C4-2B (cell line): ENCODE measurements around the gene BTRC.

ENCODE experiments used
- ZFX ChIP-seq: fragments of 450-650 bp; IDR thresholded peaks from 2 replicates; pipeline ENCODE4 v1.6.1; 2017
- TF ChIP-seq, protein P1 (sequence below): fragments of 450-650 bp; conservative IDR thresholded peaks from 2 replicates; pipeline ENCODE4 v1.5.1; 2017; ENCODE audit warnings: mild to moderate bottlenecking

DNA sequence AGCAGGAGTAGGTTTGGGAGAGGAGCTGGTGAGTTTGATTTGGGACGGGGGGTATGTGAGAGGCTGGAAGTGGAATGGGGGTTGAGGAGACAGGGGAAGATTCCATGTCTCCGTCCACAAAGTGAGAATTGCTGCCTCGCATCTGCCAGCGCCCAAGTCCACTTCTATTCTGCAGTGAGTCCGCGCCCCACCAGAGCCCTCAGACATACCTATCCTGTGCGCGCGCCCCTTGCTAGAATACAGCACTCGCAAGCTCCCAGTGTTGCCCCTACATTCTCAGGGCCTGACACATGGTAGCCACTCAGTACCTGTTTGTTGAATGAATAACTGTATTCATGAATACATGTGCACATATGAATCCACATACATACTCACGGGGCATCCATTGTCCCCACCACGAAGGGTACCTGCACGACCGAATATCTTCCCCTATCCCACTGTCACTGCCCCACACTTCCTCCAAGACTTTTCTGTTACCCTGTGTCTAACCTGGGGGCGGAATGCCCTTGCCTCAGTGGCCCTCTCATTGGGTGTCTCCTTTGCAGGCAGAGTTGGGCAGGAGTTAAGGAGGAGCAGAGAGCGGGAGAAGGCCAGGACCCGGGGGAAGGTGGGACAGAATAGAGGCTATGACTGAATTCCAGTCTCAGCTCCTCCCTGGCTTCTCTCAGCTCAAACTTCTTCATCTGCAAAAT is 214.2 kb downstream of the BTRC start:
- TF ChIP-seq, protein P1, sequence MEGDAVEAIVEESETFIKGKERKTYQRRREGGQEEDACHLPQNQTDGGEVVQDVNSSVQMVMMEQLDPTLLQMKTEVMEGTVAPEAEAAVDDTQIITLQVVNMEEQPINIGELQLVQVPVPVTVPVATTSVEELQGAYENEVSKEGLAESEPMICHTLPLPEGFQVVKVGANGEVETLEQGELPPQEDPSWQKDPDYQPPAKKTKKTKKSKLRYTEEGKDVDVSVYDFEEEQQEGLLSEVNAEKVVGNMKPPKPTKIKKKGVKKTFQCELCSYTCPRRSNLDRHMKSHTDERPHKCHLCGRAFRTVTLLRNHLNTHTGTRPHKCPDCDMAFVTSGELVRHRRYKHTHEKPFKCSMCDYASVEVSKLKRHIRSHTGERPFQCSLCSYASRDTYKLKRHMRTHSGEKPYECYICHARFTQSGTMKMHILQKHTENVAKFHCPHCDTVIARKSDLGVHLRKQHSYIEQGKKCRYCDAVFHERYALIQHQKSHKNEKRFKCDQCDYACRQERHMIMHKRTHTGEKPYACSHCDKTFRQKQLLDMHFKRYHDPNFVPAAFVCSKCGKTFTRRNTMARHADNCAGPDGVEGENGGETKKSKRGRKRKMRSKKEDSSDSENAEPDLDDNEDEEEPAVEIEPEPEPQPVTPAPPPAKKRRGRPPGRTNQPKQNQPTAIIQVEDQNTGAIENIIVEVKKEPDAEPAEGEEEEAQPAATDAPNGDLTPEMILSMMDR = no peak
- no peak for TF ChIP-seq ZFX
